ENCODE results near the gene UMODL1.

Gene UMODL1

DNA sequence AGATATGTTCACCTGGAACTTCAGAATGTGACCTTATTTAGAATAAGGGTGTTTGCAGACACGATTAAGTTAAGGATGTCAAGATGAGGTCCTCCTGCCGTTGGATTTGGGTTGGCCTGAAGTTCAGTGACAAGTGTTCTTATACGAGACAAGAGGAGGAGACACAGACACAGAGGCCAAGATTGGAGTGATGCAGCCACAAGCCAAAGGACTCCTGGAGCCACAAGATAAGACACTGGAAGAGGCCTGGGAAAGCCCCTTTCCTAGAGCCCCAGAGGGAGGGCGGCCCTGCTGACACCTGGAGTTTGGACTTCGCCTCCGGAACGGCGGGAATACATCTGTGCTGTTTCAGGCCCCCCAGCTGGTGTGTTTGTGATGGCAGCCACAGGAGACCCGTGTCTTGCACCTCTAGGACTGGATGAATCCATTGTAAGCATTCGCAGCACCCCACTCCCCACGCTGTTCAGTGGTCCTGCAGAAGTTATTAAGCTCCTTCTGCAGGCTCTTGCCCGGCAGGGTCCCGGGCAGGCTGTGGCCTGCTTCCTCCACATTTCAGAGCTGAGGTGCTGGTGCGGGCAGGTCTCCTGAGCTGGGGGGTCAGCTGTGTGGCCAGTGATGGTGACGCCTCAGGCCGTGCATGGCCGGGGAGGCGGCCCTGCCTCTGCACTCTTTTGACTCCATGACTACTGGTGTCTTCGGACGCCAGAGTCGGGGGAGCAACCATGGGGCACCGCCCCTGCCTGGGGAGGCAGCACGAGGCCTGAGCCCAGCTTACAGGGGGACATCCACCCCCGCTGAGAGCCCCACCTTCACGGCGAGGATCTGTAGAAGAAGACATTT, 34.6 kb downstream of the UMODL1 start:
- Histone ChIP-seq H3K4me1 (ENCODE audit: control insufficient read depth in 1 of 2, insufficient read depth in 2 of 2, low read length in 2 of 2) (no peaks in the 10 kb centered on the region), H3K9me3 (ENCODE audit: control insufficient read depth in 1 of 2, low read length in 2 of 2) (no peaks in the 10 kb centered on the region), H3K36me3 (ENCODE audit: control insufficient read depth in 1 of 2, insufficient read depth in 2 of 2, low read length in 2 of 2) (no peaks in the 10 kb centered on the region), H3K27ac (ENCODE audit: low read length) (no peak overlapping the region), H3K4me3 (ENCODE audit: low read depth in 1 of 2, low read length in 2 of 2) (no peak overlapping the region), H3K27me3 (ENCODE audit: low read depth, low read length) (no peaks in the 10 kb centered on the region)

DNA sequence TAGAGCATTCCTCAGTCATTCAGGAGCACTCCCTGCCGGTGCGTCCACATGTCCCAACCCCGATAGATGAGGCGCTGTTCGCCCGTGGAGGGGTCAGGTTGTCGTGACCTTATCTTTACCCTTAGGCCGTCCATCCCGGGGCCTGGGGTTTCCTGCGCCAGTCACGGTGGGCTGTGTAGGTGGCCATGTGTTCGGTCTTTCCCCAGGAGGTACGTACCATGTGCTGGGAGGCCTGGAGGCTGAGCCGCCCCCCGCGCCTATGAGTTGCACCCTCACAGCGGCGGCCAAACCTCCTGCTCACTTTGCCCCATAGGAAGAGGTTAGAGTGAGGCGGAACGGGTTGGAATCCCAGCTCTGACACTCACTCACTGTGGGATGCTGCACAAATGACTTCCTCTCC, 35.3 kb downstream of the UMODL1 start:
- H3K4me1 ChIP-seq (ENCODE audit: control insufficient read depth in 1 of 2, insufficient read depth in 2 of 2, low read length in 2 of 2), result no peaks in the 10 kb centered on the region
- no peaks in the 10 kb centered on the region for H3K27me3 ChIP-seq (ENCODE audit: low read depth, low read length)
- H3K36me3 ChIP-seq (ENCODE audit: control insufficient read depth in 1 of 2, insufficient read depth in 2 of 2, low read length in 2 of 2), result no peaks in the 10 kb centered on the region
- H3K4me3 ChIP-seq (ENCODE audit: low read depth in 1 of 2, low read length in 2 of 2), result no peak overlapping the region
- no peaks in the 10 kb centered on the region for H3K9me3 ChIP-seq (ENCODE audit: control insufficient read depth in 1 of 2, low read length in 2 of 2)
- H3K27ac ChIP-seq (ENCODE audit: low read length), result no peak overlapping the region

DNA sequence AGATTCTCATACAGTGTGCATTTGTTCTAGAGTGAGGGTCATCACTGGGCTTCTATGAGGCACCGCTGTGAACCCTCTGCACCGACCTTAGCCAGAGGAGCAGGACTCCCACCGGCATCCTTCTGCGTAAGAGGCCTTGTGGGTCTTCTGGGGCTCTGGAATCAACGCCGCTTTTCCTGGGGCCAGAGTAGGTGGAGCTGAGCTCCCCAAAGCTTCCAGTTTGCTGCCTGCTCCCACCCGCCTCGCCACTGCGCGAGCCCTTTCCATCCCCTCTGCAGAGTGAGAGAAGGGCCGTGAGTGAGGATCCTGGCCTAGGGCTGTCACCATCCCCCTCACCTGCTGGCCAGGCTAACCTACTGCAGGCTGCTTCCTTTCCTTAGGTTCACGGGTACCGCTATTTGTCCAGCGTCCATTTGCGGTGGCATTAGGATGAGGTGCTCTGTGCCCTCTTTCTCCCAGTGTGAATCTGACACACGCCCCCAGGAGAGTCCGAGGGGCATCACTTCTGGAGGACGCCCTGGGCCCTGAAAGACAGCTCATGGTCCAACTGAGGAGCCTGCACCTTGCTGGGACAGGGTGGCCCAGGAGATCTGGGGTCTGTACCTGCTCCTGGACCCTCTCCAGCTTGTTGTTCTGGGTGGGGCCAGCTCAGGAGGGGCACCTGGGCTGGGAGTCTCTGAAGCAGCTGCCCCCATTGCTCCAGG, 36.2 kb downstream of the UMODL1 start:
- Histone ChIP-seq H3K4me3 (ENCODE audit: low read depth in 1 of 2, low read length in 2 of 2) (no peak overlapping the region), H3K27ac (ENCODE audit: low read length) (no peak overlapping the region), H3K36me3 (ENCODE audit: control insufficient read depth in 1 of 2, insufficient read depth in 2 of 2, low read length in 2 of 2) (no peaks in the 10 kb centered on the region), H3K4me1 (ENCODE audit: control insufficient read depth in 1 of 2, insufficient read depth in 2 of 2, low read length in 2 of 2) (peaks cover 0 to 5% of the 10 kb centered on the region in 2 donors), H3K27me3 (ENCODE audit: low read depth, low read length) (no peaks in the 10 kb centered on the region), H3K9me3 (ENCODE audit: control insufficient read depth in 1 of 2, low read length in 2 of 2) (no peaks in the 10 kb centered on the region)

DNA sequence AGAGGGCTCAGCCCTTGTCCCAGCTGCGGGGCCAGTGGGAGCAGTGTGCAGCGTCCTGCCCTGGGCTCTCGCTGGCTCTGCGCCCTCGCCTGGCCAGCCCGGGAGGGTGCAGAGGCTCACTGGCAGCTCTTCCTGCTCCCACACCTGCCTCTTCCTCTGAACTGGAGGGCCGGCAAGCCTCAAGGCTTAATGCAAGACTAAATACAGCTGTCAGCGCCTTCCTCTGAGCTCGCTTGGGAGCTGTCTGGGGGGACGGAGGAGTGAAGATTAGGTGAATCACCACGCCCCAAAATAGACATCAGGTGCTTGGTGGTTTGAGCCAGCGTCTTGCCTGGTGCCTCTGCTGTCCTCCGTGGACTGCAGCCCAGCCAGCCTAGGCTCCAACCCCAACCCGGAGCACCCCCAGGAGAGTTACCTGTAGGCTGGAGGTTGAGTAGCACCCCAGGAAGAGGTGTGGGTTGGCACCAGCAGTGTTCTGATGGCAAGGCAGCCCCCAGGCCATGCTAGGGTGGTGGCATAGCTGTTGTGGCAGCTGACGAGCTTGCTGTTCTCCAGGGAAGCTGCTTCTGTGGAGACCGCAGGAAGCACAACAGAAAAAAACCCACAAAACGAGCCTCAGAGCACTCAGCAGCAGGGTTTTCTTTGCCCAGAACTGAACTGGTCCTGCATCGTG, 36.9 kb downstream of the UMODL1 start:
- Histone ChIP-seq H3K4me3 (ENCODE audit: low read depth in 1 of 2, low read length in 2 of 2) (no peak overlapping the region), H3K36me3 (ENCODE audit: control insufficient read depth in 1 of 2, insufficient read depth in 2 of 2, low read length in 2 of 2) (no peaks in the 10 kb centered on the region), H3K27ac (ENCODE audit: low read length) (no peak overlapping the region), H3K4me1 (ENCODE audit: control insufficient read depth in 1 of 2, insufficient read depth in 2 of 2, low read length in 2 of 2) (peaks cover 0 to 12% of the 10 kb centered on the region in 2 donors), H3K9me3 (ENCODE audit: control insufficient read depth in 1 of 2, low read length in 2 of 2) (no peaks in the 10 kb centered on the region), H3K27me3 (ENCODE audit: low read depth, low read length) (no peaks in the 10 kb centered on the region)

DNA sequence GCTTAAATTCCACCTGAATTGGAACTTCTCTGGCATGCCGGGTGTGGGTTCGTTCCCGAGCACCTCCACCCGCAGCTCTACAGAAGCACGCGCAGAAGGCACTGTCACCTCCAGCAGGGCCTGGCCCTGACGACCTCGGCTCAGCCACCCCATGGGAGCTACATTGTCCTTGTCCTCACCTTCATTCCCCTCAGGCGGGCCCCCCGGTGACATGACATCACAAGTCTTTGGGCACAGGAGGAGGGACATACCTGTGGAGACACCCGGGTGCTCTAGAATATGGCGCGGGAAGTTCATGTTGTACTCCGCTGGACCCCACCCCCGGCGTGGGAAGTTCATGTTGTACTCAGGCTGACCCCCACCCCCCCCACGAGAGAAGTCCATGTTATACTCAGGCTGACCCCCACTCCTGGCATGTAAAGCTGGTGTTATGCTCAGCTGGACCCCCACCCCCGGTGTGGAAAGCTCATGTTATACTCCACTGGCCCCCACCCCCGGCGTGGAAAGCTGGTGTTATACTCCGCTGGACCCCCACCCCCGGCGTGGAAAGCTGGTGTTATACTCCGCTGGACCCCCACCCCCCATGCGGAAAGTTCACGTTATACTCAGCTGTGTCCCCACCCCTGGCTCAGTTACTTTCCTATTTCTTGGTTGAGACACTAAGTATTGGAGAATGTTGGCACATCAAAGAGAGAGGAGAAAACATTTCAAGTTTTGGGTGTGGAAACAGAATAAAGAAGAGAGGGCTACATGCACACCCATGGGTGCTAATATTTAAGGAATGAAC, 37.6 kb downstream of the UMODL1 start:
- Histone ChIP-seq H3K27ac (ENCODE audit: low read length) (no peak overlapping the region), H3K36me3 (ENCODE audit: control insufficient read depth in 1 of 2, insufficient read depth in 2 of 2, low read length in 2 of 2) (no peaks in the 10 kb centered on the region), H3K4me1 (ENCODE audit: control insufficient read depth in 1 of 2, insufficient read depth in 2 of 2, low read length in 2 of 2) (peaks cover 0 to 17% of the 10 kb centered on the region in 2 donors), H3K4me3 (ENCODE audit: low read depth in 1 of 2, low read length in 2 of 2) (no peak overlapping the region), H3K27me3 (ENCODE audit: low read depth, low read length) (no peaks in the 10 kb centered on the region), H3K9me3 (ENCODE audit: control insufficient read depth in 1 of 2, low read length in 2 of 2) (no peaks in the 10 kb centered on the region)

DNA sequence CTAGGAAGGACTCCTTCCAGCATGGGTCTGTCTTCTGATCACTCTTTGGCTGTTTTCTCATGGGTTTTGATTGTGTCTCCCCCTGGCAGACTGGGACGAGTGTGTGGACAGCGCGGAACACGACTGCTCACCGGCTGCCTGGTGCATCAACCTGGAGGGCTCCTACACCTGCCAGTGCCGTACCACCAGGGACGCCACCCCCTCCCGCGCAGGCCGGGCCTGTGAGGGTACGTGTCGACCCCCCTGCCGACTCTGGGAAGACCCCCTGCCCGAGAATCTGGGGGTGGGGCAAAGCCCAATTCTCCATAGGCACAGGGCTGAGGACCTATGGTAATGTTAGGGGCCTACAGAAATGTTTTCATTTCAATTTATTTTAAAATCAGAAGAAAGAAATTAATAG, 38.4 kb downstream of the UMODL1 start:
- no peak overlapping the region for H3K27ac ChIP-seq (ENCODE audit: low read length)
- H3K4me1 ChIP-seq (ENCODE audit: control insufficient read depth in 1 of 2, insufficient read depth in 2 of 2, low read length in 2 of 2), result peaks cover 0 to 19% of the 10 kb centered on the region in 2 donors
- no peaks in the 10 kb centered on the region for H3K9me3 ChIP-seq (ENCODE audit: control insufficient read depth in 1 of 2, low read length in 2 of 2)
- H3K4me3 ChIP-seq (ENCODE audit: low read depth in 1 of 2, low read length in 2 of 2), result no peak overlapping the region
- H3K27me3 ChIP-seq (ENCODE audit: low read depth, low read length), result no peaks in the 10 kb centered on the region
- no peaks in the 10 kb centered on the region for H3K36me3 ChIP-seq (ENCODE audit: control insufficient read depth in 1 of 2, insufficient read depth in 2 of 2, low read length in 2 of 2)

DNA sequence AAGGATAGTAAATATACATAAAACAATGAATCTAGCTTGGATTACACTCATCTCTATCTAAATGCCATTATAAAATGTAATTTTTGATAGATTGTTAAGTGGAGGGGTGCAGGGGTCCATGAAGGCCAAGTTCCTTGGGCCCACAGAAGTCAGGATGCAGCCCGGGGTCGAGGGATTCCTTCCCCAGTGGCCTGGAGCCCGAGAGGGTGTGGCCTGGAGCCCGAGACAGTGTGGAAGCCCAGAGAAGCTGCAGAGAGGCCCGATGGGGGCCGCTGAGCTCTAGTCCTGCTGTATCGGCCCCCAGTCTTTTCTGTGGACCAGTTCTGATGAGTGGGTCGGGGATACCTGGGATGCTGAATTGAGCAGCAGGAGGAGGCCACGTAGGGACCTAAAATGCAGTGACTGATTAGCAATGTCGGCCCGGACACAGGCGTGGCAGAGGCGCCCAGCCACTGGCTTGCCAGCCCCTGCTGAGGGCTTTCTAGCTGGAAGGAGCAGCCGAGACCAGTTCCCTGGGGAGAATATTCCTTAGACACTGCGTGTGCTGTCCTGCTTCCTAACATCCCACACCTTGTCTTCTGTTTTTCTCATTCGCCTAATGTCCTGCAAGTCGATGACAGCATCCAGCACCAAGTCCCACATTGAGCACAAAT, 38.9 kb downstream of the UMODL1 start:
- Histone ChIP-seq H3K27me3 (ENCODE audit: low read depth, low read length) (no peaks in the 10 kb centered on the region), H3K4me1 (ENCODE audit: control insufficient read depth in 1 of 2, insufficient read depth in 2 of 2, low read length in 2 of 2) (peaks cover 0 to 19% of the 10 kb centered on the region in 2 donors), H3K4me3 (ENCODE audit: low read depth in 1 of 2, low read length in 2 of 2) (no peak overlapping the region), H3K27ac (ENCODE audit: low read length) (no peak overlapping the region), H3K9me3 (ENCODE audit: control insufficient read depth in 1 of 2, low read length in 2 of 2) (no peaks in the 10 kb centered on the region), H3K36me3 (ENCODE audit: control insufficient read depth in 1 of 2, insufficient read depth in 2 of 2, low read length in 2 of 2) (no peaks in the 10 kb centered on the region)

DNA sequence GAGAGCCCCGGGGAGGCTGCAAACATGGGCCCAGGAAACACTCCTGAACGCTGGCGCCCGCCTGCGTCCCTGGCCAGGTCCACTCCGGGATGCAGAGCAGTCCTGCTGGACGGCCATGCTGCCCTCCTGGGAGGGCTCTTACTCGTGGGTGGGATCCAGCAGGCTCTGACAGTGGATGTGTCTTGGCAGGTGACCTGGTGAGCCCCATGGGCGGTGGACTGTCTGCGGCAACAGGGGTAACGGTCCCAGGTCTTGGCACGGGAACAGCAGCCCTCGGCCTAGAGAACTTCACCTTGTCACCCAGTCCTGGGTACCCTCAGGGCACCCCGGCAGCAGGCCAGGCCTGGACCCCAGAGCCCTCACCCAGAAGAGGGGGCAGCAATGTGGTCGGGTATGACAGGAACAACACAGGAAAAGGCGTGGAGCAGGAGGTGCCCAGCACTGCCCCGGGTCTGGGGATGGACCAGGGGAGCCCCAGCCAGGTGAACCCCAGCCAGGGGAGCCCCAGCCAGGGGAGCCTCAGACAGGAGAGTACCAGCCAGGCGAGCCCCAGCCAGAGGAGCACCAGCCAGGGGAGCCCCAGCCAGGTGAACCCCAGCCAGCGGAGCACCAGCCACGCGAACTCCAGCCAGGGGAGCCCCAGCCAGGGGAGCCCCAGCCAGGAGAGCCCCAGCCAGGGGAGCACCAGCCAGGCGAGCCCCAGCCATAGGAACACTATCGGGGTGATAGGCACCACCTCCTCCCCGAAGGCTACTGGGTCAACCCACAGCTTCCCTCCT, 39.8 kb downstream of the UMODL1 start:
- Histone ChIP-seq H3K27ac (ENCODE audit: low read length) (no peak overlapping the region), H3K4me1 (ENCODE audit: control insufficient read depth in 1 of 2, insufficient read depth in 2 of 2, low read length in 2 of 2) (peaks cover 0 to 19% of the 10 kb centered on the region in 2 donors), H3K27me3 (ENCODE audit: low read depth, low read length) (no peaks in the 10 kb centered on the region), H3K4me3 (ENCODE audit: low read depth in 1 of 2, low read length in 2 of 2) (no peak overlapping the region), H3K36me3 (ENCODE audit: control insufficient read depth in 1 of 2, insufficient read depth in 2 of 2, low read length in 2 of 2) (no peaks in the 10 kb centered on the region), H3K9me3 (ENCODE audit: control insufficient read depth in 1 of 2, low read length in 2 of 2) (no peaks in the 10 kb centered on the region)

DNA sequence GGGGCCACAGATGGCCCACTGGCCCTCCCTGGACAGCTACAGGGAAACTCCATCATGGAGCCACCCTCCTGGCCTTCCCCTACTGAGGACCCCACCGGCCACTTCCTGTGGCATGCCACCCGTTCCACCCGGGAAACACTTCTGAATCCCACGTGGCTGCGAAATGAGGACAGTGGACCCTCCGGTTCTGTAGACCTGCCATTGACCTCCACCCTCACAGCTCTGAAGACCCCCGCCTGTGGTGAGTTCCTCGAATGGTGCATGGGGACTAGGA, 40.3 kb downstream of the UMODL1 start:
- Histone ChIP-seq H3K36me3 (ENCODE audit: control insufficient read depth in 1 of 2, insufficient read depth in 2 of 2, low read length in 2 of 2) (no peaks in the 10 kb centered on the region), H3K27ac (ENCODE audit: low read length) (no peak overlapping the region), H3K27me3 (ENCODE audit: low read depth, low read length) (no peaks in the 10 kb centered on the region), H3K9me3 (ENCODE audit: control insufficient read depth in 1 of 2, low read length in 2 of 2) (no peaks in the 10 kb centered on the region), H3K4me1 (ENCODE audit: control insufficient read depth in 1 of 2, insufficient read depth in 2 of 2, low read length in 2 of 2) (peaks cover 0 to 19% of the 10 kb centered on the region in 2 donors), H3K4me3 (ENCODE audit: low read depth in 1 of 2, low read length in 2 of 2) (no peak overlapping the region)

DNA sequence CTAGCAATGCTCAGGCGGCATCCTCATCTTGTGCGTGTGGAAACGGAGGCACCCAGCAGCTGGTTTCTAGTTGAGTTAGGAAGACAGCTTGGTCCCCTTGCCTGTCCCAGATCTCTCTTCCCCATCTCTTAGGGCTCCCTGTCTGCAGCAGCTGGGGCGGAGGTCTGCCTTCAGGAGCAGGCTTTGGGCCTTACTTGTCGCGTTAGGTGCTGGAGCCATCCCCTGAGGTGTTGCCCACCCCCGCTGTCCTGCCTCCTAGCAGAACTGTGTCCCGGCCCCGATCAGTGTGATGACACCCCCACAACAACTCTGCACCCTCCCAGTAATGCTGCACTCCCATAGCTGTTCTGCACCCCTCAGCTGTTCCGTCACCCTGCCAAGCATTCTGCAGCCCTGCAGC, 40.7 kb downstream of the UMODL1 start:
- Histone ChIP-seq H3K9me3 (ENCODE audit: control insufficient read depth in 1 of 2, low read length in 2 of 2) (no peaks in the 10 kb centered on the region), H3K27ac (ENCODE audit: low read length) (no peak overlapping the region), H3K27me3 (ENCODE audit: low read depth, low read length) (no peaks in the 10 kb centered on the region), H3K36me3 (ENCODE audit: control insufficient read depth in 1 of 2, insufficient read depth in 2 of 2, low read length in 2 of 2) (no peaks in the 10 kb centered on the region), H3K4me1 (ENCODE audit: control insufficient read depth in 1 of 2, insufficient read depth in 2 of 2, low read length in 2 of 2) (peaks cover 0 to 19% of the 10 kb centered on the region in 2 donors), H3K4me3 (ENCODE audit: low read depth in 1 of 2, low read length in 2 of 2) (no peak overlapping the region)

Measured in muscle layer of duodenum (tissue), 2 donors.